ENCODE measurements around the gene RGS7. TPM values are rescaled to one million over a fixed set of nuclear protein-coding genes. Genes with fewer than 3 reads are reported as not detected.

RGS7 gene
- polyA plus RNA-seq, 1 donor from 2014 or later, result 24.2 TPM

- Histone ChIP-seq H4K20me1 (ENCODE audit: insufficient read depth) (no peaks in the 10 kb centered on the region), H2AFZ (ENCODE audit: low read depth, low read length) (no peak overlapping the region), H3K4me2 (ENCODE audit: low read length) (no peak overlapping the region)
These were observed 552.5 kb downstream of the RGS7 start for GRCh38 chr1:240804475-240804874.

GRCh38 chr1:240803151-240803550, 553.9 kb downstream of the RGS7 start:
- no peak overlapping the region for H2AFZ ChIP-seq (ENCODE audit: low read depth, low read length)
- H3K4me3 ChIP-seq (ENCODE audit: low read length), result no peak overlapping the region
- no peaks in the 10 kb centered on the region for H4K20me1 ChIP-seq (ENCODE audit: insufficient read depth)
- H3K4me2 ChIP-seq (ENCODE audit: low read length), result no peak overlapping the region
- no peaks in the 10 kb centered on the region for H3K9me2 ChIP-seq (ENCODE audit: insufficient read depth, low read length)
- no peak overlapping the region for H3K9ac ChIP-seq (ENCODE audit: low read length)
- H3K36me3 ChIP-seq (ENCODE audit: insufficient read depth, low read length), result no peaks in the 10 kb centered on the region
- no peaks in the 10 kb centered on the region for H3F3A ChIP-seq (ENCODE audit: insufficient read depth, low read length, poor library complexity, severe bottlenecking)
- no peaks in the 10 kb centered on the region for H3K79me2 ChIP-seq (replicated peaks; ENCODE audit: insufficient read depth, low read length)
- H3K9me3 ChIP-seq (ENCODE audit: low read length), result no peaks in the 10 kb centered on the region
- no peak overlapping the region for H3K27ac ChIP-seq (ENCODE audit: low read length)
- H3K27me3 ChIP-seq (ENCODE audit: insufficient read depth, low read depth, low read length), result no peaks in the 10 kb centered on the region
- TF ChIP-seq TAF1 (IDR thresholded peaks at IDR 0.05; ENCODE audit: low read depth) (no peak), REST (IDR thresholded peaks at IDR 0.05; ENCODE audit: borderline replicate concordance) (no peak), CTCF (IDR thresholded peaks at IDR 0.05; ENCODE audit: poor library complexity, severe bottlenecking) (no peak), EZH2 (IDR thresholded peaks at IDR 0.05; ENCODE audit: borderline replicate concordance, insufficient read depth, low read length, poor library complexity, severe bottlenecking) (no peak), POLR2AphosphoS5 (IDR thresholded peaks at IDR 0.05) (no peak), MXI1 (conservative IDR thresholded peaks at IDR 0.05; ENCODE audit: poor library complexity, severe bottlenecking) (no peak), SMC3 (conservative IDR thresholded peaks at IDR 0.05; ENCODE audit: poor library complexity) (no peak)

More at GRCh38 chr1:240804475-240804874, 552.5 kb downstream of the RGS7 start:
- no peaks in the 10 kb centered on the region for H3K27me3 ChIP-seq (ENCODE audit: insufficient read depth, low read depth, low read length)
- no peaks in the 10 kb centered on the region for H3K9me2 ChIP-seq (ENCODE audit: insufficient read depth, low read length)
- no peak overlapping the region for H3K4me3 ChIP-seq (ENCODE audit: low read length)
- H3F3A ChIP-seq (ENCODE audit: insufficient read depth, low read length, poor library complexity, severe bottlenecking), result no peaks in the 10 kb centered on the region
- H3K27ac ChIP-seq (ENCODE audit: low read length), result no peak overlapping the region
- no peaks in the 10 kb centered on the region for H3K36me3 ChIP-seq (ENCODE audit: insufficient read depth, low read length)
- no peaks in the 10 kb centered on the region for H3K79me2 ChIP-seq (replicated peaks; ENCODE audit: insufficient read depth, low read length)
- no peaks in the 10 kb centered on the region for H3K9me3 ChIP-seq (ENCODE audit: low read length)
- TF ChIP-seq REST (IDR thresholded peaks at IDR 0.05; ENCODE audit: borderline replicate concordance) (no peak), CTCF (IDR thresholded peaks at IDR 0.05; ENCODE audit: poor library complexity, severe bottlenecking) (no peak), RAD21 (conservative IDR thresholded peaks at IDR 0.05) (no peak), SMC3 (conservative IDR thresholded peaks at IDR 0.05; ENCODE audit: poor library complexity) (no peak), EZH2 (IDR thresholded peaks at IDR 0.05; ENCODE audit: borderline replicate concordance, insufficient read depth, low read length, poor library complexity, severe bottlenecking) (no peak), POLR2AphosphoS5 (IDR thresholded peaks at IDR 0.05) (no peak), MXI1 (conservative IDR thresholded peaks at IDR 0.05; ENCODE audit: poor library complexity, severe bottlenecking) (no peak), TAF1 (IDR thresholded peaks at IDR 0.05; ENCODE audit: low read depth) (no peak), EP300 (conservative IDR thresholded peaks at IDR 0.05; ENCODE audit: poor library complexity, severe bottlenecking) (no peak)
- no peak overlapping the region for H3K9ac ChIP-seq (ENCODE audit: low read length)
